ENCODE data around the gene USP24.
"Not testable (repeated sequence)": the region's sequence is repeated elsewhere in the genome, so short reads cannot be mapped to it uniquely, and the experiment has no call there.

The USP24 gene

GRCh38 chr1:55129194-55129728 lies 85.9 kb downstream of the USP24 start:
- FAIRE-seq, result no peak
- no peak for DNase-seq (ENCODE audit: insufficient read length, low spot score)

- FAIRE-seq (no peak), DNase-seq (ENCODE audit: insufficient read length, low spot score) (no peak)
Measured at GRCh38 chr1:55128418-55128995, 86.7 kb downstream of the USP24 start.

- DNase-seq (ENCODE audit: insufficient read length, low spot score), result no peak
- FAIRE-seq, result no peak
Measured at GRCh38 chr1:55127827-55128343, 87.3 kb downstream of the USP24 start.

- FAIRE-seq (no peak), DNase-seq (ENCODE audit: insufficient read length, low spot score) (no peak)
Measured at GRCh38 chr1:55124470-55124869, 90.7 kb downstream of the USP24 start.

- DNase-seq (ENCODE audit: insufficient read length, low spot score) (no peak), FAIRE-seq (no peak)
Measured at GRCh38 chr1:55120538-55120937, 94.6 kb downstream of the USP24 start.

- FAIRE-seq (no peak), DNase-seq (ENCODE audit: insufficient read length, low spot score) (no peak)
Measured at GRCh38 chr1:55118651-55119329, 96.4 kb downstream of the USP24 start.

- DNase-seq (ENCODE audit: insufficient read length, low spot score), result no peak
- no peak for FAIRE-seq
Measured at GRCh38 chr1:55117941-55118340, 97.2 kb downstream of the USP24 start.

GRCh38 chr1:55109005-55109404 lies 106.2 kb downstream of the USP24 start:
- not testable (repeated sequence) for FAIRE-seq; DNase-seq (ENCODE audit: insufficient read length, low spot score)

- FAIRE-seq, result no peak
- no peak for DNase-seq (ENCODE audit: insufficient read length, low spot score)
Measured at GRCh38 chr1:55107101-55107500, 108.1 kb downstream of the USP24 start.

- DNase-seq (ENCODE audit: insufficient read length, low spot score), result no peak
- FAIRE-seq, result no peak
Measured at GRCh38 chr1:55103891-55104290, 111.3 kb downstream of the USP24 start.

- FAIRE-seq (no peak), DNase-seq (ENCODE audit: insufficient read length, low spot score) (no peak)
Measured at GRCh38 chr1:55095095-55095494, 120.1 kb downstream of the USP24 start.

GRCh38 chr1:55092475-55092874 lies 122.7 kb downstream of the USP24 start:
- DNase-seq (ENCODE audit: insufficient read length, low spot score) (no peak), FAIRE-seq (no peak)

- DNase-seq (ENCODE audit: insufficient read length, low spot score) (no peak), FAIRE-seq (no peak)
Measured at GRCh38 chr1:55089683-55090082, 125.5 kb downstream of the USP24 start.

- no peak for DNase-seq (ENCODE audit: insufficient read length, low spot score)
- FAIRE-seq, result no peak
Measured at GRCh38 chr1:55088413-55088812, 126.8 kb downstream of the USP24 start.

GRCh38 chr1:55087439-55087838 lies 127.7 kb downstream of the USP24 start:
- FAIRE-seq (no peak), DNase-seq (ENCODE audit: insufficient read length, low spot score) (no peak)

- no peak for DNase-seq (ENCODE audit: insufficient read length, low spot score)
- no peak for FAIRE-seq
Measured at GRCh38 chr1:55084257-55084656, 130.9 kb downstream of the USP24 start.

GRCh38 chr1:55081905-55082296 lies 133.3 kb downstream of the USP24 start:
- no peak for FAIRE-seq
- no peak for DNase-seq (ENCODE audit: insufficient read length, low spot score)

- no peak for FAIRE-seq
- DNase-seq (ENCODE audit: insufficient read length, low spot score), result peak; percentile 68
Measured at GRCh38 chr1:55081188-55081904, 133.8 kb downstream of the USP24 start.

GRCh38 chr1:55079651-55080050 lies 135.5 kb downstream of the USP24 start:
- FAIRE-seq, result no peak

GRCh38 chr1:55078470-55078869 lies 136.7 kb downstream of the USP24 start:
- FAIRE-seq, result no peak
- no peak for DNase-seq (ENCODE audit: insufficient read length, low spot score)

More at GRCh38 chr1:55079651-55080050, 135.5 kb downstream of the USP24 start:
- no peak for DNase-seq (ENCODE audit: insufficient read length, low spot score)

GRCh38 chr1:55076356-55076755 lies 138.8 kb downstream of the USP24 start:
- no peak for DNase-seq (ENCODE audit: insufficient read length, low spot score)
- no peak for FAIRE-seq

Data from HTR-8/SVneo (cell line).